HG03039 (cell line): ENCODE data around the gene CDC42BPA.

Experiments
- ATAC-seq: cut with Tn5 transposase; IDR thresholded peaks from one replicate; pipeline ENCODE4 v1.9.1; 2021; ENCODE audit warnings: mild to moderate bottlenecking, moderate library complexity; ENCODE audit not compliant: unreplicated experiment

CDC42BPA gene

DNA sequence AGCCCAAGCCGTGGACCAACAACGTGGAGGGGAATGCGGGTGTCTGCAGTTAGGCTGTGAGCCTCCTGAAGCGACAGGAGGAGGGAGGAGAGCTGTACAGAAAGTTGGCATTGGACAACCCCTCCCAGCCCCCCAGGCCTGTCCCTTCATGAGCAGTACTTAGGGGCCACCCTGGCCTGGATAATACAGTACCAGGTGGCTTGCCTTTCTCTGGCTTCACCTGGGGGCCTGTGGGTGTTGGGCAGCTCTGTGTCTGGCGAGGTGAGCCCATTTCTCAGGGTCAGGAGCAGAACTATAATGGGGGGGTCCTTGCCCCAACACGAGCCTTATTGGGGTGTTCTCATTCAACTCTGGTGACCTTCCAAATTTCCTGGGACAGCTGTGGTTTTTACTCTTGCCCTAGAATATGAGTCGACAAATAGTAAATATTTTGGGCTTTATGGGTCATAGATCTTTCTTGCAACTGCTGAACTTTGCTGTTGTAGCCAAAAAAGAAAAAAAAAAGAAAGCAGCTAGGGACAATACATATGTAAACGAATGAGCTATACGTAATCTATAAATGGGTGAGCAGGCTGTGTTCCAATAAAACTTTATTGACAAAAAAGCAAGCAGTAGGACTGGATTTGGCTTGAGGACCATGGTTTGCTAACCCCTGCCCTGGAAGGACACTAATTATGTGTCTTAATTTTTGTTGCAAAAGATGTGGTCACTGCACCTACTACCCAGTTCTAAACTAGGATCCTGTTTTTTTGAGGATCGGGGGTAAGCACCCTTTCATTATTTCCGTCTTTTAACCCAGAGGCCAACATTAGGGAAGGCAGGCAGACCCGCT is 366.8 kb downstream of the CDC42BPA start:
- ATAC-seq: no peak

DNA sequence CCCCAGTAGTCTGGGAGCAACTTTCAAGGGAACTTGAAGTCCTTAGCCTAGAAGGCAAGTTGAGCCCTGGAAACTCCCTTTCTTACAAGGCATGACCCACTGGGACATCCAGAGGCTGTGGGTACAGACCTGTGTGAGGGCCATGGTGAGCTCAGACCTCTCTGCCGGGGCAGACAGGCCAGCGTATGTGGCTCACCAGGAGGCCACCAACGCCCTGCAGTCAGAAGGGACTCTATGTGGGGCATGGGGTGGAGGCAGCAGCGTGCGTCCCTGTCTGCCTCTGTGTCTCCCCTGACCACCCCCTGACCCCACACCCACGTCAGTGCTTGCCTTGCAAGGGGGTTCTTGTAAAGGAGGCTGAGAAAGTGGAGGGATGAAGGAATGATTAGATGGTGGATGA is 367.4 kb downstream of the CDC42BPA start:
- no peak for ATAC-seq

DNA sequence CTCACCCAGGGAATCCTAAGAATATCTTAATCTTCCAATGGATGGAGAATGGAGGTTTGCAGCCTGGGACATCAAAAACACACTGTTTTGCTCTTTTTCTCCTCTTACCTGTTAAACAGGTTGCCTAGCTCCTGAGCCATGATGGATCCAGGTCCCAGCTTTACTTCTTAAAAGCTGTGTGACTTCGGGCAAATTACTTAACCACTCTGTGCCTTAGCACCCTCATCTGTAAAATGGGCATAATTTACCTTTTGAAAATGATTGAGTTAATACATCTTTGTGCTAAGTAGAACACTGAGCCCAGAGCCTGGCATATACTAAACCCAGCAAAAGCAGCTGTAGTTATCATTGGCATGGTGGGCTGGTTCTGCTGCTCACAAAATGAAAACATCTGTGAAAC is 368.0 kb downstream of the CDC42BPA start:
- ATAC-seq: no peak

GRCh38 chr1:226949401-226949800 is 368.9 kb downstream of the CDC42BPA start:
- ATAC-seq: no peak

DNA sequence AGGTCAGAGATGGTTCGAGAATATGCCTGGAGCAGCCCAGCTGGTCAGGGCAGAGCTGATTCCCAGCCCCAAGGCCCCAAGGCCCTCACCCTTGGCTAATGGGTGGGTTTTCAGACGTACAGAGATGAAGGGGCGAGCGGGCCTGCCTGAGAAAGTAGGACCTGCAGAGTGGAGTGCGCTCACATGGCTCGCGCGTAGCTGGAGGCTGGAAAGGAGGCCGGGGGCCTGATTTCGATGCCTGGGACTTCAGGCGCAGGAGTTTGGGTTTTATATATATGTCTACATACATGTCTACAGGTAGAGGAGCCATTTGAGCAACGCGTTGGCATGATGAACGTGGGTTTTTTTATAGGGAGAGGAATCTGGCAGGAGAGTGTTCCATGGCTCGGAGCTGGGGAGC is 369.3 kb downstream of the CDC42BPA start:
- no peak for ATAC-seq

DNA sequence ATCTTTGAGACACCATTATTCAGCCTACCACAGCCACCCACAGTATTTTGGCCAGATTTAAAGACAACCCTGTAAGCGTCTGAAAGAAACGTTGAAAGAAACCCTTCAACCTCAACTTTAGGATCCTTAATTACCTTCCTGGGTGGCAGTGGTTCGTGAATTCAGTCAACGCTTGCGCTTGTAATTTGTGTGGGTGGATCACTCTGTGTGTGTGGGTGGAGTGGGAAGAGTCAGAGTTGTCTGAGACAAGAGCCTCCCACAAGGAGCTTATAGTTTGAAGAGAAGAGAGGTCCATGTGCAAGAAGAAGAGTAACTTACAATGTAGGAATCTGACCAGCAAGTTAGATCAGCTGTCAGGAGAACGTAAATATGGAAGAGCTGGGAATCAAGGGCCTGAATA is 369.8 kb downstream of the CDC42BPA start:
- no peak for ATAC-seq

- no peak for ATAC-seq
Observed at GRCh38 chr1:226948051-226948450, 370.2 kb downstream of the CDC42BPA start.

DNA sequence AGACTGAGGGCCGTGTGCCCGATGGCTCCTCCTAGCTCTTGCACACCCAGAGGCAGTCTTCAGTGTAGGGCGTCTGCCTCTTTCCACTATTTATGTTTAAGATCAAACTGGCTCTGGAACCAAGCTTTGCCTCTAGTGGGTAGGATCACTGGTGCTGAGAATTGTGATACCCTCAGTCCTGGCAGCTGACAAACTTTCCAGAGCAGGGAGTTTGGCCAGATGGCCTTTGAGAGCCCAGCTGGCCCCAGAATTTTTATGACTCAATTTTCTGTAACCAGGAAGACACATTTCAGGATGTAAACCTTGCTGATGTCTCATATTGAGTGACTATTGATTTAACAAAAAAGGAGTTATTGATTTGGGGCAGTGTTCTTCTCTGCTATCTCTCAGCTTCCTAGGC is 371.5 kb downstream of the CDC42BPA start:
- no peak for ATAC-seq

DNA sequence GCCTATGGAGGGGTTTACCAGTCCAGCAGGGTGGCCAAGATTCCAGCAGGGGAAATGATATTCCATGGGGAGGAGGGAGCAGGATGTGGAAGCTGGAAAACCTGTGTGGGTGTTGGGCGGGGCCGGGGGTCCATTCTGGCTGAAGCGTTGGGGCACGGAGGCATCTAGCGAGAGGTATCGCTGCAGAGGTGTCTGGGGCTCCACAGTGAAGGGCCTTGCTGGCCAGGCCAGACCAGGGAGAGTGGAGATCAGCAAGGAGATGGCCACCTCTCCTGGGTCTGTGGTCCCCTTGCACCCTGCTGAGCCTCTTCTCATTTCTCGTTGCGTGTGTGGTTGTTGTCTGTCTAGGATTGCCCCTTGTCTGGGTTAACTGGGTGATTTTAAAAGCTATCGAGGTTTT is 372.0 kb downstream of the CDC42BPA start:
- no peak for ATAC-seq

- ATAC-seq: no peak
Observed at GRCh38 chr1:226945858-226946245, 372.4 kb downstream of the CDC42BPA start.

- no peak for ATAC-seq
Observed at GRCh38 chr1:226945106-226945857, 373.0 kb downstream of the CDC42BPA start.

GRCh38 chr1:226943927-226944326 is 374.4 kb downstream of the CDC42BPA start:
- no peak for ATAC-seq

DNA sequence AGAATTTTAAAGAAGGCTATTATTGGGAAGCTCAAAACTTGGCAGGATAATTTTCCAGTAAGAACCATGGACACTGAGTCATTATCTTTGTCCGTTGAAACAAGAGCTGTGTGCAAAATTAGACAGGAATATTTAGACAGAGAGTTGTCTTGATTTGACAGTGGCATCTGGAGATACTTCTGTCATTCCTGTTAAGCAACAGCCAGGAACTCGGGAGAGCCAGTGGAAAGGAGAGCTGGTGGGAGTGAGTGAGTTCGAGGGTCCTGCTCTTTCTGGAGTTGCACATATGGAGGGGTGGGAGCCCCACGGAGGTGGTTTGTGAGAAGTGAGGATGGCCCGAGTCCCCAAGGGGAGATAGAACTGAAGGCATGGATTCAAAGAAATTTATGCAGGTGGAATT is 375.1 kb downstream of the CDC42BPA start:
- no peak for ATAC-seq

GRCh38 chr1:226942392-226942791 is 375.9 kb downstream of the CDC42BPA start:
- no peak for ATAC-seq

DNA sequence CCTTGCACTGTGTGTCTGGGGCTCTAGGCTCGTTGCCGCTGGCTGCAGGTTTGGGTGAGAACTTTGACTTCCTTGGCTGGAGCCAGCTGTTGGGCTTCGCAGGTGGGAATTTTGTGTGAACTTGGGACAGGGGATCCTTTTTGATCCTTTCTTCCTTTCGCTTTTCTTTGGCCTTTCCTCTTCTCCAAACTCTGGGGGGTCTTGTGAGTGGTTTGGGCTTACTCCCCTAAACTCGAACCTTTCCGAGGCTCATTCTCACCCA is 377.6 kb downstream of the CDC42BPA start:
- no peak for ATAC-seq

GRCh38 chr1:226940029-226940805 is 378.1 kb downstream of the CDC42BPA start, which contains the start of gene COQ8A:
TSS of gene COQ8A (plus strand) at chr1:226940294. CDS start at chr1:226961386, 21,092 bp downstream.
- ATAC-seq: peak; percentile 98
